ENCODE data around the gene COPS9. TPM values are rescaled to one million over a fixed set of nuclear protein-coding genes. Genes with fewer than 3 reads are reported as not detected.

Gene COPS9
- total RNA-seq, 1 experiment from 2014 or later: 134 TPM

- Histone ChIP-seq H3K4me3 (ENCODE audit: low read depth in 2 of 2, low read length in 2 of 2) (no peak overlapping the region), H3K27ac (ENCODE audit: low read length) (no peak overlapping the region), H3K36me3 (ENCODE audit: control insufficient read depth, insufficient read depth, low read length) (no peaks in the 10 kb centered on the region), H3K9me3 (ENCODE audit: control insufficient read depth, insufficient read depth, low read depth, low read length) (no peaks in the 10 kb centered on the region), H3K27me3 (ENCODE audit: control insufficient read depth, insufficient read depth, low read length) (peaks cover 12% of the 10 kb centered on the region), H3K4me1 (ENCODE audit: control insufficient read depth, insufficient read depth, low read length) (no peaks in the 10 kb centered on the region)
- ATAC-seq (no peak), DNase-seq (ENCODE audit: low read depth, low spot score) (no peak)
- no peak for TF ChIP-seq TCF7L2 (IDR thresholded peaks at IDR 0.05; ENCODE audit: low read depth, low read length)
- no peak for TF ChIP-seq REST (IDR thresholded peaks at IDR 0.05; ENCODE audit: insufficient read depth in 1 of 2, low read depth in 2 of 2, low read length in 1 of 2)
- TF ChIP-seq SIN3A (IDR thresholded peaks at IDR 0.05; ENCODE audit: borderline replicate concordance, insufficient read depth, low read depth, low read length): no peak
- TF ChIP-seq CTCF (IDR thresholded peaks at IDR 0.05): no peak
- TF ChIP-seq POLR2AphosphoS5 (IDR thresholded peaks at IDR 0.05; ENCODE audit: low read depth, low read length): no peak
- BruUV-seq (replicated peaks): no TSS peak
- ChIA-PET CTCF (interaction anchor here (0.6 kb wide), 1 partner anchor 398 kb away, joined by 6 read pairs; no protein-coding TSS in a partner anchor), POLR2A (interaction anchor here (0.5 kb wide), 1 partner anchor 27 kb away, joined by 7 read pairs; no protein-coding TSS in a partner anchor)
- intact Hi-C loops (cut with micrococcal nuclease; ENCODE audit: unreplicated experiment): no loop called here
- in situ Hi-C loops (cut with HindIII; ENCODE audit: low pct_unique_long_range_greater_than_20kb, low sequenced_read_pairs): no loop called here
These were observed 29.2 kb downstream of the COPS9 start for GRCh38 chr2:240106765-240107476.

GRCh38 chr2:240105982-240106381, 30.1 kb downstream of the COPS9 start:
- intact Hi-C loops (cut with micrococcal nuclease; ENCODE audit: unreplicated experiment) (no loop called here), in situ Hi-C loops (cut with HindIII; ENCODE audit: low pct_unique_long_range_greater_than_20kb, low sequenced_read_pairs) (no loop called here)
- ATAC-seq (no peak), DNase-seq (ENCODE audit: low read depth, low spot score) (no peak)
- POLR2A ChIA-PET: no interaction called here
- Histone ChIP-seq H3K4me1 (ENCODE audit: control insufficient read depth, insufficient read depth, low read length) (no peaks in the 10 kb centered on the region), H3K27me3 (ENCODE audit: control insufficient read depth, insufficient read depth, low read length) (peaks cover 4% of the 10 kb centered on the region), H3K4me3 (ENCODE audit: low read depth in 2 of 2, low read length in 2 of 2) (no peak overlapping the region), H3K27ac (ENCODE audit: low read length) (no peak overlapping the region), H3K9me3 (ENCODE audit: control insufficient read depth, insufficient read depth, low read depth, low read length) (no peaks in the 10 kb centered on the region), H3K36me3 (ENCODE audit: control insufficient read depth, insufficient read depth, low read length) (no peaks in the 10 kb centered on the region)
- BruUV-seq (replicated peaks): no TSS peak
- TF ChIP-seq TCF7L2 (IDR thresholded peaks at IDR 0.05; ENCODE audit: low read depth, low read length): no peak
- no peak for TF ChIP-seq CTCF (IDR thresholded peaks at IDR 0.05)
- TF ChIP-seq SIN3A (IDR thresholded peaks at IDR 0.05; ENCODE audit: borderline replicate concordance, insufficient read depth, low read depth, low read length): no peak
- no peak for TF ChIP-seq REST (IDR thresholded peaks at IDR 0.05; ENCODE audit: insufficient read depth in 1 of 2, low read depth in 2 of 2, low read length in 1 of 2)
- TF ChIP-seq POLR2AphosphoS5 (IDR thresholded peaks at IDR 0.05; ENCODE audit: low read depth, low read length): no peak
- CTCF ChIA-PET: interaction anchor here (0.6 kb wide), 1 partner anchor 397 kb away, joined by 6 read pairs; no protein-coding TSS in a partner anchor
